Forelimb muscle (tissue), 1 donor: ENCODE data around the gene GRIK5. TPM values are rescaled to one million over a fixed set of nuclear protein-coding genes. Genes with fewer than 3 reads are reported as not detected.

Experiments used
- DNase-seq: peaks from one replicate; pipeline ENCODE4 v3.0.0-alpha.2; 2013; ENCODE audit warnings: low read depth
- polyA plus RNA-seq: library from polyadenylated mRNA; unstranded; fragments of 120-200 nt; gene quantifications from one replicate; pipeline ENCODE4 v1.2.1, GENCODE V29; 2013; ENCODE audit not compliant: insufficient read length

GRIK5 gene
- polyA plus RNA-seq, 1 donor: 2.5 TPM

- DNase-seq: no peak
Measured at GRCh38 chr19:41990615-41991014, 79.4 kb downstream of the GRIK5 start.

GRCh38 chr19:41990028-41990427 lies 80.0 kb downstream of the GRIK5 start:
- no peak for DNase-seq

- DNase-seq: no peak
Measured at GRCh38 chr19:41988947-41989346, 81.1 kb downstream of the GRIK5 start.

- DNase-seq: no peak
Measured at GRCh38 chr19:41987141-41987860, 82.7 kb downstream of the GRIK5 start.

- DNase-seq: no peak
Measured at GRCh38 chr19:41984961-41985360, 85.0 kb downstream of the GRIK5 start.

- DNase-seq: no peak
Measured at GRCh38 chr19:41981724-41982123, 88.3 kb downstream of the GRIK5 start.

- no peak for DNase-seq
Measured at GRCh38 chr19:41978470-41978869, 91.5 kb downstream of the GRIK5 start.

GRCh38 chr19:41977916-41978315 lies 92.1 kb downstream of the GRIK5 start:
- DNase-seq: no peak

- no peak for DNase-seq
Measured at GRCh38 chr19:41974652-41975051, 95.4 kb downstream of the GRIK5 start.

- DNase-seq: no peak
Measured at GRCh38 chr19:41971363-41971762, 98.6 kb downstream of the GRIK5 start.

GRCh38 chr19:41969772-41970458 lies 100.1 kb downstream of the GRIK5 start:
- DNase-seq: no peak

- DNase-seq: no peak
Measured at GRCh38 chr19:41968751-41969595, 101.0 kb downstream of the GRIK5 start.

- DNase-seq: no peak
Measured at GRCh38 chr19:41967054-41967783, 102.8 kb downstream of the GRIK5 start.

GRCh38 chr19:41965106-41965505 lies 104.9 kb downstream of the GRIK5 start:
- DNase-seq: no peak

GRCh38 chr19:41960973-41961372 lies 109.0 kb downstream of the GRIK5 start:
- no peak for DNase-seq

- peak; percentile 89 for DNase-seq
Measured at GRCh38 chr19:41959056-41960053, 110.7 kb downstream of the GRIK5 start, which contains the start of gene RABAC1. Gene RABAC1, minus strand, starts transcription at chr19:41959321. Its CDS starts 29 bp downstream, at chr19:41959292.

GRCh38 chr19:41958367-41959055 lies 111.5 kb downstream of the GRIK5 start:
- DNase-seq: no peak

- no peak for DNase-seq
Measured at GRCh38 chr19:41957838-41958366, 112.1 kb downstream of the GRIK5 start.

GRCh38 chr19:41957161-41957837 lies 112.7 kb downstream of the GRIK5 start:
- no peak for DNase-seq
